ENCODE results near the gene RFPL1.

The RFPL1 gene

GRCh38 chr22:29459773-29460172, 21.4 kb downstream of the RFPL1 start:
- H3K9me3 ChIP-seq (ENCODE audit: insufficient read depth, low read depth, low read length) = no peaks in the 10 kb centered on the region
- H3K4me1 ChIP-seq (ENCODE audit: insufficient read depth, low read length) = no peaks in the 10 kb centered on the region
- H3K27ac ChIP-seq (ENCODE audit: low read depth, low read length) = no peak overlapping the region
- 74% methylated on average over 9 of the region's 9 CpGs for WGBS
- H3K9ac ChIP-seq (ENCODE audit: low read depth, low read length) = no peak overlapping the region
- H3K4me3 ChIP-seq (ENCODE audit: low read length) = no peak overlapping the region
- H3K27me3 ChIP-seq (ENCODE audit: insufficient read depth, low read length) = no peaks in the 10 kb centered on the region
- H3K36me3 ChIP-seq (ENCODE audit: insufficient read depth, low read length) = no peaks in the 10 kb centered on the region

- Histone ChIP-seq H3K36me3 (ENCODE audit: insufficient read depth, low read length) (no peaks in the 10 kb centered on the region), H3K27me3 (ENCODE audit: insufficient read depth, low read length) (no peaks in the 10 kb centered on the region), H3K4me3 (ENCODE audit: low read length) (no peak overlapping the region), H3K4me1 (ENCODE audit: insufficient read depth, low read length) (no peaks in the 10 kb centered on the region), H3K27ac (ENCODE audit: low read depth, low read length) (no peak overlapping the region), H3K9me3 (ENCODE audit: insufficient read depth, low read depth, low read length) (no peaks in the 10 kb centered on the region), H3K9ac (ENCODE audit: low read depth, low read length) (no peak overlapping the region)
- WGBS = 89% methylated on average over 5 of the region's 5 CpGs
Observed at GRCh38 chr22:29461263-29461662, 22.9 kb downstream of the RFPL1 start.

GRCh38 chr22:29463629-29464028, 25.2 kb downstream of the RFPL1 start:
- Histone ChIP-seq H3K27me3 (ENCODE audit: insufficient read depth, low read length) (no peaks in the 10 kb centered on the region), H3K4me3 (ENCODE audit: low read length) (no peak overlapping the region), H3K9ac (ENCODE audit: low read depth, low read length) (no peak overlapping the region), H3K9me3 (ENCODE audit: insufficient read depth, low read depth, low read length) (no peaks in the 10 kb centered on the region), H3K27ac (ENCODE audit: low read depth, low read length) (no peak overlapping the region), H3K36me3 (ENCODE audit: insufficient read depth, low read length) (no peaks in the 10 kb centered on the region), H3K4me1 (ENCODE audit: insufficient read depth, low read length) (no peaks in the 10 kb centered on the region)
- WGBS = 82% methylated on average over 7 of the region's 7 CpGs

- 88% methylated on average over 7 of the region's 7 CpGs for WGBS
- Histone ChIP-seq H3K27me3 (ENCODE audit: insufficient read depth, low read length) (peaks cover 9% of the 10 kb centered on the region), H3K9me3 (ENCODE audit: insufficient read depth, low read depth, low read length) (no peaks in the 10 kb centered on the region), H3K9ac (ENCODE audit: low read depth, low read length) (no peak overlapping the region), H3K27ac (ENCODE audit: low read depth, low read length) (no peak overlapping the region), H3K4me1 (ENCODE audit: insufficient read depth, low read length) (no peaks in the 10 kb centered on the region), H3K36me3 (ENCODE audit: insufficient read depth, low read length) (no peaks in the 10 kb centered on the region), H3K4me3 (ENCODE audit: low read length) (no peak overlapping the region)
Observed at GRCh38 chr22:29464581-29464980, 26.2 kb downstream of the RFPL1 start.

- H3K27me3 ChIP-seq (ENCODE audit: insufficient read depth, low read length) = peaks cover 13% of the 10 kb centered on the region
- WGBS = 41% methylated on average over 9 of the region's 9 CpGs
Observed at GRCh38 chr22:29469755-29470154, 31.4 kb downstream of the RFPL1 start.

GRCh38 chr22:29470159-29470855, 31.9 kb downstream of the RFPL1 start:
- no peak overlapping the region for H3K9ac ChIP-seq (ENCODE audit: low read depth, low read length)
- WGBS = 12% methylated on average over 52 of the region's 54 CpGs

More at GRCh38 chr22:29469755-29470154, 31.4 kb downstream of the RFPL1 start:
- no peak overlapping the region for H3K9ac ChIP-seq (ENCODE audit: low read depth, low read length)
- H3K4me3 ChIP-seq (ENCODE audit: low read length) = peak overlapping the region; percentile 67
- no peaks in the 10 kb centered on the region for H3K9me3 ChIP-seq (ENCODE audit: insufficient read depth, low read depth, low read length)
- no peak overlapping the region for H3K27ac ChIP-seq (ENCODE audit: low read depth, low read length)
- H3K4me1 ChIP-seq (ENCODE audit: insufficient read depth, low read length) = no peaks in the 10 kb centered on the region
- H3K36me3 ChIP-seq (ENCODE audit: insufficient read depth, low read length) = no peaks in the 10 kb centered on the region

GRCh38 chr22:29473001-29473400, 34.6 kb downstream of the RFPL1 start:
- no peak overlapping the region for H3K9ac ChIP-seq (ENCODE audit: low read depth, low read length)
- WGBS = 84% methylated on average over 5 of the region's 5 CpGs
- no peak overlapping the region for H3K27ac ChIP-seq (ENCODE audit: low read depth, low read length)
- no peak overlapping the region for H3K4me3 ChIP-seq (ENCODE audit: low read length)
- H3K4me1 ChIP-seq (ENCODE audit: insufficient read depth, low read length) = peaks cover 8% of the 10 kb centered on the region
- H3K36me3 ChIP-seq (ENCODE audit: insufficient read depth, low read length) = no peaks in the 10 kb centered on the region
- peaks cover 27% of the 10 kb centered on the region for H3K27me3 ChIP-seq (ENCODE audit: insufficient read depth, low read length)
- H3K9me3 ChIP-seq (ENCODE audit: insufficient read depth, low read depth, low read length) = no peaks in the 10 kb centered on the region

More at GRCh38 chr22:29470159-29470855, 31.9 kb downstream of the RFPL1 start:
- H3K27ac ChIP-seq (ENCODE audit: low read depth, low read length) = no peak overlapping the region
- H3K27me3 ChIP-seq (ENCODE audit: insufficient read depth, low read length) = peaks cover 13% of the 10 kb centered on the region
- H3K4me3 ChIP-seq (ENCODE audit: low read length) = peak overlapping the region; percentile 67
- no peaks in the 10 kb centered on the region for H3K36me3 ChIP-seq (ENCODE audit: insufficient read depth, low read length)
- H3K4me1 ChIP-seq (ENCODE audit: insufficient read depth, low read length) = no peaks in the 10 kb centered on the region
- no peaks in the 10 kb centered on the region for H3K9me3 ChIP-seq (ENCODE audit: insufficient read depth, low read depth, low read length)

GRCh38 chr22:29475550-29475949, 37.2 kb downstream of the RFPL1 start:
- peaks cover 4% of the 10 kb centered on the region; the same call in 1 of the 2 replicates for H3K9me3 ChIP-seq (ENCODE audit: insufficient read depth, low read depth, low read length)
- no peak overlapping the region for H3K27ac ChIP-seq (ENCODE audit: low read depth, low read length)
- WGBS = 87% methylated on average over 8 of the region's 8 CpGs
- H3K27me3 ChIP-seq (ENCODE audit: insufficient read depth, low read length) = peaks cover 40% of the 10 kb centered on the region
- no peak overlapping the region for H3K9ac ChIP-seq (ENCODE audit: low read depth, low read length)
- no peak overlapping the region for H3K4me3 ChIP-seq (ENCODE audit: low read length)
- H3K36me3 ChIP-seq (ENCODE audit: insufficient read depth, low read length) = no peaks in the 10 kb centered on the region
- H3K4me1 ChIP-seq (ENCODE audit: insufficient read depth, low read length) = peaks cover 12% of the 10 kb centered on the region

- H3K9me3 ChIP-seq (ENCODE audit: insufficient read depth, low read depth, low read length) = peaks cover 4% of the 10 kb centered on the region; the same call in 1 of the 2 replicates
- peaks cover 45% of the 10 kb centered on the region for H3K27me3 ChIP-seq (ENCODE audit: insufficient read depth, low read length)
- no peaks in the 10 kb centered on the region for H3K36me3 ChIP-seq (ENCODE audit: insufficient read depth, low read length)
- no peak overlapping the region for H3K27ac ChIP-seq (ENCODE audit: low read depth, low read length)
- H3K4me3 ChIP-seq (ENCODE audit: low read length) = no peak overlapping the region
- 70% methylated on average over 6 of the region's 6 CpGs for whole genome bisulfite sequencing
- H3K4me1 ChIP-seq (ENCODE audit: insufficient read depth, low read length) = peaks cover 13% of the 10 kb centered on the region
- H3K9ac ChIP-seq (ENCODE audit: low read depth, low read length) = no peak overlapping the region
Observed at GRCh38 chr22:29476116-29476515, 37.7 kb downstream of the RFPL1 start.

- Histone ChIP-seq H3K9ac (ENCODE audit: low read depth, low read length) (no peak overlapping the region), H3K4me3 (ENCODE audit: low read length) (peak overlapping the region; percentile 39), H3K36me3 (ENCODE audit: insufficient read depth, low read length) (no peaks in the 10 kb centered on the region), H3K4me1 (ENCODE audit: insufficient read depth, low read length) (peaks cover 25% of the 10 kb centered on the region), H3K27ac (ENCODE audit: low read depth, low read length) (no peak overlapping the region), H3K27me3 (ENCODE audit: insufficient read depth, low read length) (peaks cover 61% of the 10 kb centered on the region), H3K9me3 (ENCODE audit: insufficient read depth, low read depth, low read length) (peaks cover 4% of the 10 kb centered on the region; the same call in 1 of the 2 replicates)
- 32% methylated on average over 2 of the region's 4 CpGs for WGBS
Observed at GRCh38 chr22:29477723-29478318, 39.4 kb downstream of the RFPL1 start.

- Histone ChIP-seq H3K9me3 (ENCODE audit: insufficient read depth, low read depth, low read length) (peaks cover 4% of the 10 kb centered on the region; the same call in 1 of the 2 replicates), H3K27me3 (ENCODE audit: insufficient read depth, low read length) (peaks cover 61% of the 10 kb centered on the region), H3K4me3 (ENCODE audit: low read length) (peak overlapping the region; percentile 53), H3K36me3 (ENCODE audit: insufficient read depth, low read length) (no peaks in the 10 kb centered on the region), H3K4me1 (ENCODE audit: insufficient read depth, low read length) (peaks cover 25% of the 10 kb centered on the region), H3K9ac (ENCODE audit: low read depth, low read length) (no peak overlapping the region), H3K27ac (ENCODE audit: low read depth, low read length) (no peak overlapping the region)
- 9% methylated on average over 20 of the region's 21 CpGs for WGBS
Observed at GRCh38 chr22:29478326-29479276, 40.2 kb downstream of the RFPL1 start.
